HG02870 (cell line): ENCODE measurements around the gene CTSE.
"Not testable (repeated sequence)": the region's sequence is repeated elsewhere in the genome, so short reads cannot be mapped to it uniquely, and the experiment has no call there.

Experiments used
- ATAC-seq: cut with Tn5 transposase; IDR thresholded peaks from one replicate; pipeline ENCODE4 v1.9.1; 2021; ENCODE audit warnings: mild to moderate bottlenecking, moderate library complexity; ENCODE audit not compliant: unreplicated experiment

The CTSE gene

DNA sequence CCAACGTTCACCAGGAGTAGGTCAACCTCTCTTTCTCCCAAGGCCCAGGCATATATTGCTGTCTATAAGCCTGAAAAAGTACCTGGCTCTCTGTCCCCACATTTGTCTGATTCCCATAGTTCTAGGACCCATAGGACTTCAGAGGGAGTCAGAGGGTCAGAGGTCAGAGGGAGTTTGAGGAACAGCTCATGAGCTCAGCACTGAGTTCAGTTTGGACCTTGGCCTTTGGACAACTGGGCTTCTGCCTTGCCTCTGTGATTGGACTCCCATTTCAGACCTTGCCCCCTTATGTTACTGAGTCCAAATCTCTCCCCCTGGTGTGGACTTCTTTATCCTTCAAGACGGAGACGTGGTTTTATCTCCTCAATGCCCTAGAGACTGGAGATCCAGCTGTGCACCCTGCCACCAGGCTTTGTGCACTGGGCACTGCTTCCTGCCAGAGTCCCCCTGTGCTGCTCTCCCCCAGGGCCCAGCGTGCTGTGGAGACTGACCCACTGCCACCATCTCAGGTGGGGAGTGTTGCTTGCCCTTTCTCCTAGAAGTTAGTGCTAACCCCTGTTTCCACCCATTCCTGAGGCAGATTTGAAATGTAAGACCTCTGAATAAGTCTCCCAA lies 3.2 kb downstream of the CTSE start:
- ATAC-seq = no peak

DNA sequence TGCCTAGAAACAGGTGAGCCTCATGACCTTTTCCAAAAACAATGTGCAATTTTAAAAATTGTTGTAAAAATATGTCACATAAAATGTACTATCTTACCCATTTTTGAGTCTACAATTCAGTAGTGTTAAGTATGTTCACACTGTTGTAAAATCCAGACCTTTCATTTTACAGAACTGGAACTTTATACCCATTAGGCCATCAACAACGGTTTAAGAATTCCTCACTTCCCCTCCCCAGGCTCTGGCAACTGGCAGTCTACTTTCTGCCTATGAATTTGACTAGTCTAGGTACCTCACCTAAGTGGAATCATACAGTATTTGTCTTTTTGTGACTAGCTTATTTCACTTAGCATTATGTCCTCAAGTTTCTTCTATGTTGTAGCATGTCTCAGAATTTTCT lies 8.6 kb downstream of the CTSE start:
- ATAC-seq = no peak

DNA sequence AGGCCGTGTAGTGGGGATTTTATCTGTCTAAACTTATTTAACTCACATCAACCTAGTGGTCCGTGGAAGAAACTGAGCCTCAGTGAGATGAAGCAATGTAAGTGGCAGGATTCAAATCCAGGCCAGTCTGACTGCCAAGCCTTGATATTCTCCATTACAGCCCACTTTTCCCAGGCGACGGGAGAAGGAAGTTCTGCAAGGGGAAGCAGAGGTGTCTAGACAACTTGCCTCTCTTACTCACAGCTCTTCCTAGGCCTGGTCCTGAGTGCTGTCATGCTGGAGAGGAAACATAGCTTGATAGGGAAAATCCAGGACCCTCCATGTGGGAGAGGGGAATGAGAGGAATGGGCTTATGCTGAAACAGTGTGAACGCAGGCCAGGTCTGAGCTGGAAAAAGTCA lies 9.1 kb downstream of the CTSE start:
- no peak for ATAC-seq

DNA sequence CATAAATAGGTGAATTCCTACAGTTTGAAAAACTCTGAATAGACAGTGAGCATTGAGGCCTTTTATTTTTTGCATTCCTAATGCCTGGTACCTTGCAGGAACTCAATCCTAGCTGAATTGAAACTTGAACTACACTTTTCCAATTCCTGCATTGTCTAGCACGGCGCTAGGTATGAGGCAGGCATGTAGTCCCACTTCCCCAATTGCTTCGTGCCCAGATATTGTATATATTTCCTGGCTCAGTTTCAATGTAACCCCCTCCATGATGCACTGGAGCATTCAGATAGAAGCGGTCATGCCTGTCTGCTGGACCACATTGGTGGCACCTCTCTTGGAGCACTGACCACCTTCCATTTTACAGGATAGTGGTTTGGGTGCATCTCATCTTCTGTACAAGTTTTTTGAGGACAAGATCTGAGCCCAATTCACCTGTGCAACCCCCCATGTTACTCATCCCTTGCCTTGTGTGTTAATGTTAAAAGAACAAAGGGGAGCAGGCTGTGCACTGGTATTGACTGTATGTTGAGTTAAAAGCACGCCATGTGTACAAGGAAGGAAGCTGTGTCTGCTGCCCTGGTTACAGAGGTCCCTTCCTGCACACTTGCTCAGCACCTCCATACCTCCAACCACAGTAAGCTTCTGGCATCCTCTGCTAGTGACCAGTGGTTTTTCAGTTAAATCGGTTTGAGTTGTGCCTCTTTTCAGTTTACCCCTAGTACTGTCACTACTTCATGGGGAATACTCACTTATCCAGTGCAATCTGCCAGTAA lies 10.5 kb downstream of the CTSE start:
- ATAC-seq = no peak

DNA sequence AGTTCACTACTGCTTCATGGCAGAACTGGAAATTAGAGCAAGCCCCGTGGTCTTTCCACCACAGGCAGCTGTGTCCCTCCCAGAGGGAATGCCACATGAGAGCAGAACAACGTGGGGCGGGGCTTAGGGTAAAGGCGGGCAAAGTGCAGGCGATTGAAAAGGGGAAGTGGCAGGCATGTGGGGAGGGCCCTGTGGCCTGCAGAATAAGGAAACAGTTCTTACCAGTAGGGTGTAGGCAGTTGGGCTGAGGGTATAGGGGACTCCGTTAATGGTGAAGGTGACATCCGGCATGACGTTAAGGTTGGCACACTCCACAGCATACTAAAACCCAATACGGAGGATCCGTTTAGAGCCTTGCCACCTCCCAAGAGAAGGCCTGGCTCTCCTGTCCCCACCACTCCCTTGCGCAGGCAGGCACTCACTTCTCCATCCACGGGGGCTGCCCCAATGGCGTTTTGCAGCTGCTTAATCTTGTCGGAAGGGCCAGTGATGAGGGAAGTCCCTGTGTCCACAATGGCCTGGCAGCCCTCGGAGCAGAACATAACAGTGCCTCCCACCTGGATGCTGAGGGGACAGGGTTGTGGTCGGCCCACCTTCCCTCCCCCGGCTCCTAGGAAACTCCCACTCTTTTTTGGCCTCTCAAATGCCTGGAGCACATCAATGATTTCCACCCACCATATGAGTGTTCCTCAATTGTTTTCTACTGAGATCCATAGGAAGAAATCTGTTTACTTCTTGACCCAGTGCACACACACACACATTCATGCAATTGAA lies 11.4 kb downstream of the CTSE start:
- ATAC-seq = peak; percentile 93

DNA sequence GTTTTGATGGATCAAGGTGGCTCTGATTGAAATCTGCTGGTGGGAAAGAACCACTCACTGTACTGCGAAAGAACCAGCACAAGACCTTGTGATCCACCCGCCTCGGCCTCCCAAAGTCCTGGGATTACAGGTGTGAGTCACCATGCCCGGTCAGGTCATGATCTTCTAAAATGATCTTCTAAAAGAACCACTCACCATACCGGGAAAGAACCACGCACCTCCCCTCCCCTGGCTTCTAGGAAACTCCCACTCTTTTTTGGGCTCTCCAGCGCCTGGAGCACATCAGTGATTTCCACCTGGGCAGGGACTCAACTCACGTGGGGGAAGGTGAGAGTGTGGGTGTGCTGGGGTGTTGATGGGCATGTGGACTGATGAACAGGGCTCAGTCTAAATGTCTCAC lies 12.6 kb downstream of the CTSE start:
- no peak for ATAC-seq

DNA sequence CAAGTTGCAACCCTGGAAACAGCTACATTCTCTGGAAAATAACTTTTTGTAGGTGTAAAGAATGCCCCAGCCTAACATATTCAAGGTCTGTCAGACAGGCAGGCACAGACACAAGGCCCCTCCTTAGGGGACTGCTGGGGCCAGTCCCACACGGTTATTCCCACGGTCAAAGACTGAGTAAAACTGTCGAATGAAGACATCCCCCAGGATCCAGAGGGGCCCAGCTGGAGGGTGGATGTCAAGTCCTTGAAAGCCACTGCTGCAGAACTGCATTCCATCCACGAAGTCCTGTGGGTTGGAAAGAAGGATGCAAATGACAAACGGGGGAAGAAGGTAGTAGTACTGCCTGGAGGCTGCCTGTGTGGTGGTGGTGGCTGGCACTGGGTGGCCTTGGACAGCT lies 13.6 kb downstream of the CTSE start:
- ATAC-seq = no peak

DNA sequence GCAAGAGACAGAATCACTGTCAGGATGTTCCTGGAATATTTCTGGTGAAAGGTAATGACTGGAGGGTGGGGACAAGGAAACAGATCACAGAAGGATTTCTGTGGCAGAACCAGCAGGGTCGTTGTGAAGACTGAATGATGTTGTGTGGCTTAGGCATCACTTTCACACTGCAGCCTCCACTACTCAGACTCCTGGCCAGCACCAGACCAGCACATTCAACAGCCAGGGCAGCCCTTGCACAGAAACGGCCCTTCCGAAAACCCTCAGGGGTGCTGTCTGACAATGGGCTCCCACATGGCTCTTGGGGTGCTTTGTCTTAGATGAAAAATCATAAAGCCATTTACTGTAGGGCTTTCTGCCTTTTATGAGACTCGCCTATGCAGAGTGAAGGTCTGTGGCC lies 16.7 kb downstream of the CTSE start:
- no peak for ATAC-seq

DNA sequence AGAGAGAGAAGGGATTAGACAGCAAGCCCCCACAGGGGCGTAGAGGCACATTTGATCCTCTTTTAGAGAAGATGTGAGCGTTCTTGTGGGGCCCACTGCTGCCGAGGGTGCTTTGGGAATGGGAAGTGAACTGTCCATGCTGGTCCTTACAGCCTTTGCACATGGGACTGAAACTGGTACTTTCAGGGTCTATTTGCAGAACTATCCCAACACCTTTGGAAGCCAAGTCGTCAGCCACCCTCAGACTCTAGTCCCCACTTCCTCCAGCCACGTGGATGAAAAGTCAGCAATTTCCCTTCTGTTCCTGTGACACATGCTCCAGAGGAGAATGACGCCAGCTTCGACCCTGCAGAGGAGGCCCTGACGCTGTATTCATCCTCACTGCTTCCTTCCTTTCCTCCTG lies 17.9 kb downstream of the CTSE start:
- no peak for ATAC-seq

DNA sequence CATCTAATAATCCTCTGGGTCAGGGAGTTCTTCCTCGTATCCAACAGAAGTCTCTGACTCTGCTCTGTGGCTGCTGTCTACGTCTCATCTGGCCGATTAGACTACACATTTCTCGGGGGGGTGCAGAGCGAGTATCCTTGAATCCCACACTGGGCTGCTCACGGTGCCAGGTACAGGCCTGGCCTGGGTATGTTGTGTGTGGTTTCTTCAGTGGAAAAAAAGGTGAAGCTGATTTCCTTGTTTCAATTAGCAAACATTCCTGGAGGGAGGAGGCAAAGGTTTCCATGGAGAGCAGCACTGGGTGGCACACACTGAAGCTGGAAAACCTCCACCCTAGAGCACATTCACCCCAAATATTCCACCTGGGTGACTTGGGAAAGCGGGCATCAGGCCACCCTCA lies 18.5 kb downstream of the CTSE start:
- no peak for ATAC-seq

DNA sequence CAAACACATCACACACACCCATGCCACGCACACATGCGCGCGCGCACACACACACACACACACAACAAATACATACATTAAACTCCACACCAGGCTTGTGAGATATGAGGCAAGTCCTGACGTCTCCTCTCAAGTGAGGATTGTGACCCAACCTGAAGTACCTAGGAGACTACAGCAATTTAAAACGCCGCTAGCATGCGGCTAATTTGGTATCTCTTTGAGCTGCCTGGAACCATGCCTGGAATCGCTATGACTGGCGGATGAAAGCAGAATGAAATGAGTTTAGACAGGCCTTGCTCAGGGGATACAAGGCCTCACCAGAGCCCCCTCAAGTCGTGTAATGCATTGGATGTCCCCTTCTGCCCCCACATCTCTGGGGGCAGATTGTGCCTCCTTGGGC lies 18.9 kb downstream of the CTSE start:
- no peak for ATAC-seq

DNA sequence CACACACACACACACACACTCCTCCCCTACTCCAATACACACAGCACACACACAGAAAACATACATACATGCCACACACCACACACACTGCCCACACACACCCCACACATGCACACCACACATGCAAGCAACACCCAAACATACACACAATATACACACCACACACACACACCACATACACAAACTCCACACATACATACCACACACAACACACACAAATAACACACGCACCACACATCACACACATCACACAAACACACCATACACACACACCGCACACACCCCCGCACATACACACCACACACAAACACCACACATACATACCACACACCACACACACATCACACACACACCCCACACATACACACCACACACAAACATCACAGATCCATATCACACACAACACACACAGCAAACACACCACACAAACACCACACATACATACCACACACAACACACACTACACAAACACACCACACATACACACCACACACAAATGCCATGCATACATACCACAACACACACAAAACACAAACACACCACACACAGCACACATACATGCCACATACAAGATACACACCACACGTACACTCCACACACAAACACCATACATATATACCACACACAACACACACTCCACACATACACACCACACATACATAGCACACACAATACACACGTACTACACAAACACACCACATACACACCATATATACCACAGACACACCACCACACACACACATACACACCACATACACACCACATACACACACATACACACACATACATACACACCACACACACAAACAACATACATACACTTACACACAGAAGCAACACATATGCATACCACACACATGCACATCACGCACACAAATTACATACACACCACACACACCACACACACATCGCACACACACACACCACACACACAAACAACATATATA lies 19.6 kb downstream of the CTSE start:
- no peak for ATAC-seq

DNA sequence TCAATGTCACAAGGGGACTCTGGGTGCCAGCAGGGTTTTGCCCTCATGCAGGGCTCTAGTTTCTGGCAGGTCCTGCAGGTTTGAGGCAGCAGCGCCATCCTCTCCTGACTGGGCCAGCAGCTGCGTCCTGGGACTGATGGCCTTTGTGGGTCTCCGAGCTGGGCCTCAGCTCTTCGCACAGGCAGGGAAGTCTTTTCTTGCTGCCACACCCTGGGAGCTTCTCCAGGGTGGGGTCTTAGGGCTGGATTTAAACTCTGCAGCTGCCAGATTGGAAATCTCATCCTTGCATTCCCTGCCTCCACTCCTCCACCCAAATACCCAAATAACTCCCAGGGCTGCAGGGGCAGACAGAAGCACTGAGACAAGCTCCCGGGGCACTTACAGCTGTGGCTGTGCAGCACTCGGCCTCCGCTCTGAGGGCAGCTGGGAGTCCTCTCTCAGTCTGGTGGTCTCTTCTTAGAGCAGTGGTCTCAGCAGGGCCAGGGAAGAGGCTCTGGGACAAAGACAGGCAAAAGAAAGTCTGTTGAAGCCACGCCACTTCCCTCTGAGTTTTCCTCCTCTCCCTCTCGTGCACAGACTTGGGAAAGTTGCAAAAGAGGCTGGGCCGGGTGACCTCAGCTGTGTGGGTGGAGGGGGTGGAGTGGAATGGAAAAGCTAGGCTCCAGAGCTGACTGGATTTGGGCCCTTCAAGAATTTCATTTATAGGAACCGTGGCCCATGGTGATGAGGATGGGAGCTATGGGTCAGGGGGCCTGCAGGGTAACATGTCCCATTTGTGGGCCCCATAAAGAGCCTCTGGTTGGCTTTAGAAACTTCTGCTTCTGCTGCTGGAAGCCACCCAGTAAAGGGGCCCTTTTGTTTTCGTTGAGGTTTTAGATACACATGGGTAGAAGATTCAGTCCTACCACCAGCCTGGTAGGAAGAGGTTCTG lies 20.6 kb downstream of the CTSE start, which contains the start of gene RAB7B:
Gene RAB7B (minus strand): TSS at position 525 of the 931 bp plus-strand sequence. CDS start 9,260 bp downstream, outside the sequence.
- ATAC-seq = no peak

DNA sequence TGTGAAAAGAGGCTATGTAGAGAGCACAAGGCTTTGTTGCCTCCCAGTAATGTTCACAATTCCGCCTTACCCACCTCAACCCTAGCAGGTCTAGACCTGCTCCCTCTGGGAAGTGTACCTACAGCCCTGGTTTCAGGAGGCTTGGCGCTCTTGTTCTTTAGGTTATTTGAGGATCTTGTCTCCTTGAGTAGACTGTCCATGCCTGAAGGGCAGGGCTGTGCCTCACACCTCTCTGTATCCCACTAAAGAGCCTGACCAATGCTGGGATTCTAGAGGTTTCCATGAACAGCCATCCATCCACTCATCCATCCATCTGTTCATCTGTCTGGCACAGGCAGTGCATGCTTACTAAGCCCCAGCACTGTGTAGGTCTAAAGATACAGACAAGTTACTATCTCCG lies 21.5 kb downstream of the CTSE start:
- no peak for ATAC-seq

DNA sequence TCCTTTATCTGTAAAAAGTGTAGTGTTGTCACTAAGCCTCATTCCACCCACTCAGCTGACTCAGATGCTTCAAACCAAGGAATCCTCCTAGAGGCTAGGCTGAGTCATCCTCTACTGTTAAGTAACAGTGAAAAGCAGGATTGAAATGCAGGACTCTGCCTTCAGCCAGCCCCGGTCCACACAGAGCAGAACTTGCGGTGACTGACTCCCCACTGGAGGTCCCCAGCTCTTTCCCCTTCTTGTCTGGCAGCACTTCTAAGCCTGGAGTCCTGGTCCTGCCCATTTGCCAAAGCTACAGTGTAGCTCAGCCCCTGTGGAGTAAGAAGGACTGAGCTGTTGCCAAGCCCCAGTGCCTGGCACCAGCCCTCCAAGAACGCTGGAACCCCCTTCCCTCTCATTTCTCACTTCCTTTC lies 22.2 kb downstream of the CTSE start:
- ATAC-seq = no peak

DNA sequence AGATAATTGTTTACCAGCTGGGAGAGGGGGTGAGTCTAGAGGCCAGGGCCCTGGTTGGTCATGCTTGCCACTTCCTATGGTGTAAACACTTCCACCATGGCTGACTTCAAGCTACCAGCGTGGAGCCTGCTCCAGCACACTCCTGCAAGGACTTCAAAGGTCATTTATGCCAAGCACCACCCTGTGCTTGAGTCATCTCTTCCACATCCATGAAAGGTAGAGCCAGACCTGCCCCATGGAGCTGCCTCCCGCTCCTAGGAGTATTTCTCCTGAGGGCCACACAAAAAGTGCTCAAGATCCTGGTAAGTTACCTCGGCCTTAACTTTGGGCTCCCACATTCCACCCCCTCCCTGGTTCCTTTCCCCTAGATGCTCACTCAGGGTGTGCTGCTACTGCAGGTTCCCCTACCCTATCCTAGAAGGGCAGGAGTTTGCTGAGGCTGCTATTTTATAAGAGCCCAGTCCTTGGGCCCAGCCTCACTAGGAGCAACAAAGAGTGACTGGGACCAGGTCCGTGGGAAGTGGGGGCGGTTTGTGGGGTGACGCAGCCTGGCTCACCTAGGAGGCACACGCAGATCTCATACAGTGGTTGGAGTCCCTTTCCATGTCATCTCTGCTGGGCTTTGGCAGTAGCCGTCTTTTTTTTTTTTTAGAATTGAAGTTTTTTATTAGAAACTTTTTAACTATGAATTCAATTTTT lies 22.9 kb downstream of the CTSE start:
- no peak for ATAC-seq

DNA sequence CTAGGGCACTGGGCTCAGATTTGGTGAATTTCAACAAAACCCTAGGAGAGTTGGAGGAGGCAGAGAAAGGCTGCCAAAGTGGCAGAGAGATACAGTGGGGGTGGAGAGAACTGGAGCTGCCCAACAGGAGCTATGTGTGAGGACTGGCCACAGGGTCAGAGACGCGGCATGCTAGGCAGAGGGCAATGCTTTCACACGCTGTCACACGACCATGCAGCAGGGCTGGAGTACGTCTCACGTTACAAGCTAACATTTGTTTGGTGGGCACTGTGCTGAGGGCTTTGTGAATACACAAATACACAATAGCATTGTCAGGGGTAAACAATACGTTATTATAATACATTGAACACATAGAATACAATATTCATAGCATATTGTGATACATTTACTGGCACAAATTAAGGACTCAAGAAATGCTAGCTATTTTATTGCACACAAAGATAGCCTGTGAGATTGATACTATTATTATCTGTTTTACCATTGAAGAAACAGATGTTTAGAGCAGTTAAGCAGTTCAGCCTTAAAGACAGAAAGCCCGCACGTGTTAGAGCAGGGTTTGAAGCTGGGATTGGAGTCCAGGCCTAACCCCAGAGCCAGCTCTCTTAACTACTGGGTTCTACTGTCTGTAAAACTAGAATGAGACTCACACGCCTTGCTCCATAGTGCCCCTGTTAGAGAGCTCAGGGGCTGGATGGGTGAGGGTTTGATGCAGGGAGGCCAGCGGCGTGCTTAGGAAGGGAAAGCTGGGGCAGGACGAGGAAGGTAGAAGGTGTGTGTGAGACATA lies 25.0 kb downstream of the CTSE start:
- ATAC-seq = no peak

DNA sequence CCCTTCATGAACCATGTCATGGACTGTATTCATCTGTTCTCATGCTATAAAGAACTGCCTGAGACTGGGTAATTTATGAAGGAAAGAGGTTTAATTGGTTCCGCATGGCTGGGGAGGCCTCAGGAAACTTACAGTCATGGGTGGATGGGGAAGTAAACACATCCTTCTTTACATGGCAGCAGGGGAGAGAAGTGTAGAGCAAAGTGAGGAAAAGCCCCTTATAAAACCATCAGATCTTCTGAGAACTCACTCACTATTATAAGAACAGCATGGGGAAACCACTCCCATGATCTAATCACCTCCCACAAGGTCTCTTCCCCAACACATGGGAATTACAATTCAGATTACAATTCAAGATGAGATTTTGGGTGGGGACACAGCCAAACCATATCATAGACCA lies 27.1 kb downstream of the CTSE start:
- not testable (repeated sequence) for ATAC-seq
